CD4-positive, alpha-beta T cell treated with Interleukin-2 at 100 ng/mL for 4 hours (primary cell): ENCODE results near the gene ARHGAP24.

ENCODE experiments used
- DNase-seq: peaks from one replicate; pipeline ENCODE4 v3.0.0-alpha.2; 2020; ENCODE audit warnings: low spot score

ARHGAP24 gene

GRCh38 chr4:85778632-85779131, 303.7 kb downstream of the ARHGAP24 start:
- DNase-seq = no peak

- DNase-seq = no peak
Observed at GRCh38 chr4:85779165-85779564, 304.2 kb downstream of the ARHGAP24 start.

- DNase-seq = no peak
Observed at GRCh38 chr4:85780664-85781063, 305.7 kb downstream of the ARHGAP24 start.

- DNase-seq = no peak
Observed at GRCh38 chr4:85783483-85783882, 308.5 kb downstream of the ARHGAP24 start.

DNA sequence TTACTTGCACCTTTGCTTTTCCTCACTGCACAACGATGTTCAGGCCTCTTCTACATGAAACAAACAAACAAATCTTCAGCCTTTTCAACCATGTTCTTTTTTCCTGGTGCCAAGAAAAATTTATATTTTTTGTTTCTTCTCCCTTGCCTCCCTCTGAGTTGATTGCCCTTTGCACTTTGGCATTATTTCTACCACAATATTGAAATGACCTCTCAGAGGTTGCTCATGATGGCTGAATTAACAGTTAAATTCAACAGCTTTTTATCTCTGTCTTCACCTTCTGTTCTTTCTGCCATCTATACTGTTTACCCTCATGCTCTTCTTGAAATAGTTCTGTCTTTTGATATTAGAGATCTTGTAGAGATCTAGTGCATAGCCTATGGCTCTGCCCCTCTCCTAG, 308.9 kb downstream of the ARHGAP24 start:
- DNase-seq = no peak

DNA sequence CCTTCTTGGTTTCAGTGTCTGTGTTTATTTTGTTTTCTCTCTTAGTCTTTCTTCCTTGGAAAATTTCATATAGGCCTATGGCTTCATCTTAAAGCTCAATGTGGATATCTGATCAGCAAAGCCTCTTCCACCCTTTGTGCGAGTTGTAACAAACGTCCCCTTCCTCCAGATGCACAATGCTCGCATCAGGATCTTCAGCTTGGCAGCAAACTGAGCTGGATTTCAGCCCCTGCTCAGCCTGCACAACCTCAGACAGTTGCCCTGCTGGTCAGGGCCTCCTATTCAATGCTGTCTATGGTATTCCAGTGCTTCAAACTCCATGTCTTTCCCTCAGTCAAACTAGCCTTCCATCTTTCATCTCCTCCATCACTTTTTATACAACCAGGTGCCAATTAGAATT, 309.4 kb downstream of the ARHGAP24 start:
- no peak for DNase-seq

GRCh38 chr4:85784947-85785346, 310.0 kb downstream of the ARHGAP24 start:
- DNase-seq = no peak

DNA sequence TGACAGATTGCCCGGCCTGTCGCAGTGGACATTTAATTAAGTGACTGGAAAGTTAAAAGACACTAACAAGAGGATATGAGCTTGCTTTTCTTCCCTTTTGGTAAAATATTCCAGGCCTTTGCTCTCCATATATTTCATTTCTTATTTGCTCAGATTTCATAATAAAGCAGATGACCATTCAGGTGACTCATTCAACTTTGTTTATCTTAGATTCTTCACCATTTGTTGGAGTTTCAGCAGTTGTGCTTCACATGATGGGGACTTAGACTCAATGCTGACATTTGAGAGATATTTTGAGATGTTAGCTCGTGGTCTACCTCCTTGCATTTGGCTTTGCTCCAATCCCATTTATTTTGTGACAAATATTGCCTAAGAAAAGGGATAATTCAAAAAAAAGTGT, 312.2 kb downstream of the ARHGAP24 start:
- DNase-seq = no peak

GRCh38 chr4:85788604-85789003, 313.7 kb downstream of the ARHGAP24 start:
- DNase-seq = no peak

GRCh38 chr4:85789241-85789640, 314.3 kb downstream of the ARHGAP24 start:
- no peak for DNase-seq

DNA sequence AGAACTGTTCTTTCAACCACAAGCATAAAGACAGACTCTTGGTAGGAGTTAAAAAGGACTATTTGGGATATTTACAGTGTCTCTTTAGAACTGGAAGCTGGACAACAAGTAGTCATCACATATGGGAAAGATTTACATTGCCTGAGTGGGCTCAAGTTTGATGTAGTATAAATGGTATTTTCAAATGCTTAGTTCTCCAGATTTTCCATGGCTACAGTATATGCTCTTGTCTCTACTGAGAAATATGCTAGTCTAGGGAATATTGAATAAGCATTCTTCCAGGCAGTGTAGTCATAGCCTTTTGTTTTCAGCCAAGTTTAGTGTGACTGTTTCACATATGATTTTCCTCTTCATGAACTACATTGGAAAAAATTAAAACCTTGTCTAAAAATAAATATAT, 315.6 kb downstream of the ARHGAP24 start:
- no peak for DNase-seq

- no peak for DNase-seq
Observed at GRCh38 chr4:85792376-85793232, 317.7 kb downstream of the ARHGAP24 start.

- no peak for DNase-seq
Observed at GRCh38 chr4:85793233-85793585, 318.3 kb downstream of the ARHGAP24 start.

- no peak for DNase-seq
Observed at GRCh38 chr4:85798012-85798770, 323.2 kb downstream of the ARHGAP24 start.

- DNase-seq = no peak
Observed at GRCh38 chr4:85803856-85804255, 328.9 kb downstream of the ARHGAP24 start.

DNA sequence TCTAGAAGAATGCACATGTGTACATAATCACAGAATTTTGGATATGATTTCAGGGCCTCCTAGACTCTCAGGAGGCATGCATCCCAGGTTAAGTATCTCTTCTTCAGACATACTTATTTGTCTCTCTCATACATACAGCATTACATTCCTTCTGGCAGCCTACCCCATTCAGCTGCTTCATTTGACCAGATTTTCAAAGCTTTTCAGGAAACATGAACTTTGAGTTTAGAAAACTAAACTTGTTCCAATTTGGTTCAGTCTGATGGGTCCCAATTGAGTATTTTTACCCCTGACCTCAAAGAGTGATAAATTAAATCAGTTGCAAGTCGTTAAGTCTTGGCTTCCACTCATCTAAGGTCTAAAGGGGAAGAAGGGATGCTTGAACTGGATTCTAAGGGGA, 330.9 kb downstream of the ARHGAP24 start:
- no peak for DNase-seq

DNA sequence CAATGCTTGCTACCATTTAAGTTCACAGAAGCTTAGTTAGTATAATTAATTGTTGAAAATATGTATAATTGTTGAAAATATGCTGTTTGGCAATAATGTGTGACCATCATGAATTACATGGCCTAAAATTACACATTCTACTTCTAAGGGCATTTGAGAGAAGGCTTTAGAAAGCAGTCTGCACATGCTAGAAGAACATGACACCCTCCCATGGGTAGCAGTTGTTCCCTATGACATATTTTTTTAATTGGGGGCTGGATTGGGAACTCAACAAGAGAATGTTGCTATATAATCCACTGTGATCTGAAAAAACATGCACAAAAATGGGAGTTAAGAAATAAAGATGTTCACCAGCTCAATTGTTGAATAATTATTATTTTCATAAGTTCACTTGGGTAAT, 331.4 kb downstream of the ARHGAP24 start:
- no peak for DNase-seq

DNA sequence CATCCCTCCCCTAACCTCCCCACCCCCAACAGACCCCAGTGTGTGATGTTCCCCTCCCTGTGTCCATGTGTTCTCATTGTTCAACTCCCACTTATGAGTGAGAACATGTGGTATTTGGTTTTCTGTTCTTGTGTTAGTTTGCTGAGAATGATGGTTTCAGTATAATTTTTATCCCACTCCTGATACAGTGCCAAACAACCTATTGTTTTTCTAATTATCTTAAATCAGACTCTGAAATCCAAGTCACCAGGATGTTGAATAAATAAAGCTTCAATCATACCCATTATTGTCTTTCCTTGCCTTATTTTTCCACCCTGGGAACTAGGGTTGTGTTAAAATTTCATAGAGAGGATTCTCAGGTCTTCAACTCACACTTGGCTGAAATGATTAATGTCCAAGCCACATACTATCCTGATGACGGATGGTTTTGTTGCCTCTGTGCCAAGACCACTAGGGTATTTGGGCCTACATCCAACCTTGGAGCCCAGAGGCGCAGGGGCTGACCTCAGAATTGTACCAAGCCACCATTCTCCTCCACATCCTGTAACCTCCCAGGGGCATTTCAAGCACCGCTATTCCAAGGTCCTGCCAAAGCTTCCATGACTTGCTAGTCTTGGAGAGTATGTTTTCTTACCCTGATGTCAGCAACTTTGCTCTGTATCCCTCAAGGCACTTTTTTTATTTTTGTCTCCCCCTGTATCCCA, 332.4 kb downstream of the ARHGAP24 start:
- DNase-seq = no peak

DNA sequence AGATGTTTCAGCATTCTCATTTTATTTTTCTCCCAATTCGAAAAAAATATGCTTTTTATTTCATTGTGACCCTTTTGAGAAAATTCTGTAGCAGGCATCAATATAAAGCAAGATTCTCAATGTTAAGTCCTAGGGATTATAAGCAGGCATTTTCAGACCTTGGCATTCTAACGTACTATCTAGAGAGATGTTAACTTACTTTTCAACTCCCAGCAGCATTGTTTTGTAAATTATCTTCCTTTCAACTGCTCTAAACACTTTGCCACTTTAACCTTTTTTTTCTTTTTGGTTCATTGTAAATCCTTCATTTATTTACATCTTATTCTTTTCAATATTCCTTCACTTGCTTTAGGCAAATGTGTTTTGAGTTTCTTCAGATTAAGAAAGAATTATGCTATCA, 333.2 kb downstream of the ARHGAP24 start:
- DNase-seq = no peak

DNA sequence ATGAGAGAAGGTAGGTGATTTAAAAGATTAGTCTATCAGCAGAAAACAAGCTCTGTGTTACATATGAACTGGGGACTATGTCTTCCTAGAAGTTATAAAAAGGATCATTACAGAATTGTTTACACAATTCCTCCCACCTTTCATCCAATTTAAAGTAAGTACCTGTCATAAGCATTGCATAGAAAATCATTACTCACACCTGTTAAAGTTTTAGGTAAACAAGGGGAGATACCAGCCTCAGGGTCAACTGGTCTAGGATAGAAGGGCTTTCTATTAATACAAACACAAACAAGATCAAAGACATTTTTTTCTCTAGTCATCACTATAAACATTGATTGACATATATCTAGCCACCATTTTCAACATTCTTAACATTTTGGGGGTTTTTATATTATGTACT, 333.9 kb downstream of the ARHGAP24 start:
- DNase-seq = no peak

DNA sequence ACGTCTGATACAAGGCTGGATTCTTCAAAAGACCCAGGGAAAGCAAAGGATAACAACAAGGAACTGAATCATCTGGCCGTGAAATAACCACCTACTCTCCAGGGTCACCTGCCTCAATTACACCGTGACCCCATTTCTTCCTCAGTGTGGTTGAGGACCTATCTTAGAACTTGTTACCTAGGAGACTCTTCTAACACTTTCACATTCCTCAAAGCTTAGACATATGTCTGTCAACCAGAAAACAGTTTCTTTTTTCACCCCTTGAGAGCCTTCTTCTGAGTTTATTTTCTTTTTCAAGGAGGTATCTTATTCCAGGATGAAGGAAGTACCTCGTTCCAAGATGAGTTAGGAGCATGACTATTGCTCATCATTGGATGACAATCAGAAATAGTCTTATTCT, 337.8 kb downstream of the ARHGAP24 start:
- no peak for DNase-seq

DNA sequence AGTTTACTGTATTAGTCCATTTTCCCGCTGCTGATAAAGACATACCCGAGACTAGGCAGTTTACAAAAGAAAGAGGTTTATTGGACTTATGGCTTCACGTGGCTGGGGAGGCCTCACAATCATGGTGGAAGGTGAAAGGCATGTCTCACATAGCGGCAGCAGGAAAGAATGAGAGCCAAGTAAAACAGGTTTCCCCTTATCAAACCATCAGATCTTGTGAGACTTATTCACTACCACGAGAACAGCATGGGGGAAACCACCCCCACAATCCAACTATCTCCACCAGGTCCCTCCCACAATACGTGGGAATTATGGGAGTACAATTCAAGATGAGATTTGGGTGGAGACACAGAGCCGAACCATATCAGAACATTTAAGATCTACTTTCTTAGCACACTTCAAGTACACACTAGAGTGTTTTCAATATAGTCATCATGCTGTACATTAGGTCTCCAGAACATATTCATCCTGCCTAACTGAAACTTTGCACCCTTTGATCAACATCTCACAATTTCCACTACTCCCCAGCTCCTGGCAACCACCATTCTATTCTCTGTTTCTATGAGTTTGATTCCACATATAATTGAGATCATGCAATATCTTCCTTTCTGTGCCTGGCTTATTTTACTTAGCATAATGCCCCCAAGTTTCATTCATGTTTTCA, 341.0 kb downstream of the ARHGAP24 start:
- no peak for DNase-seq
